CD14-positive monocyte (primary cell): Measurements from ENCODE around the gene HNRNPLL. TPM values are rescaled to one million over a fixed set of nuclear protein-coding genes. Genes with fewer than 3 reads are reported as not detected.

Experiments used
- DNase-seq, 3 donors: peaks; one replicate each; pipeline ENCODE4 v3.0.0-alpha.2; 2011 to 2022
- H2AFZ ChIP-seq: 2 replicates; pipeline ENCODE4 v1.6.0; 2012; ENCODE audit warnings: mild to moderate bottlenecking, low read depth, low read length, inconsistent platforms; ENCODE audit not compliant: insufficient read depth, poor library complexity, severe bottlenecking
- H3K27ac ChIP-seq, 2 donors: 1 replicate in 1 of 2; 2 replicates in 1 of 2; pipeline ENCODE4 v1.5.1; 2012 to 2013; ENCODE audit warnings: low read length in 2 of 2, control low read depth in 1 of 2, inconsistent platforms in 1 of 2, low read depth in 1 of 2, mild to moderate bottlenecking in 1 of 2
- H3K27me3 ChIP-seq, 2 donors: one replicate each; pipeline versions ENCODE4 v1.6.0 to v1.6.1; 2011 to 2013; ENCODE audit warnings: low read length in 2 of 2; ENCODE audit not compliant: control insufficient read depth in 2 of 2, insufficient read depth in 2 of 2
- H3K36me3 ChIP-seq, 2 donors: replicated peaks in 1 of 2; 1 replicate in 1 of 2; 2 replicates in 1 of 2; pipeline versions ENCODE4 v1.5.1 to v1.6.1; 2012 to 2013; ENCODE audit warnings: low read length in 2 of 2, control low read depth in 1 of 2, inconsistent platforms in 1 of 2, mild to moderate bottlenecking in 1 of 2; ENCODE audit not compliant: insufficient read depth in 2 of 2, control insufficient read depth in 1 of 2
- H3K4me1 ChIP-seq, 2 donors: 1 replicate in 1 of 2; 2 replicates in 1 of 2; pipeline versions ENCODE4 v1.5.1 to v1.6.1; 2012 to 2013; ENCODE audit warnings: low read length in 2 of 2, control low read depth in 1 of 2, inconsistent platforms in 1 of 2, mild to moderate bottlenecking in 1 of 2, moderate library complexity in 1 of 2; ENCODE audit not compliant: insufficient read depth in 2 of 2, control insufficient read depth in 1 of 2
- H3K4me2 ChIP-seq: replicated peaks from 2 replicates; pipeline ENCODE3; 2012; ENCODE audit warnings: low read length, moderate library complexity, mild to moderate bottlenecking; ENCODE audit not compliant: poor library complexity, severe bottlenecking; ENCODE audit errors: extremely low read depth
- H3K4me3 ChIP-seq, 3 experiments: fragments of 200-600 bp in 1 of 3; sonication (generic) in 1 of 3; replicated peaks in 1 of 3; 1 replicate in 2 of 3; 2 replicates in 1 of 3; pipeline ENCODE4 v1.5.1; 2011 to 2013; ENCODE audit warnings: low read length in 3 of 3, mild to moderate bottlenecking in 3 of 3, control low read depth in 2 of 3, low read depth in 2 of 3, inconsistent platforms in 1 of 3, moderate library complexity in 1 of 3
- H3K79me2 ChIP-seq: 2 replicates; pipeline ENCODE4 v1.6.0; 2012; ENCODE audit warnings: mild to moderate bottlenecking, control low read depth, inconsistent platforms, low read length, moderate library complexity; ENCODE audit not compliant: insufficient read depth
- H3K9ac ChIP-seq: 2 replicates; pipeline ENCODE4 v1.6.0; 2017; ENCODE audit warnings: low read length, mild to moderate bottlenecking; ENCODE audit not compliant: insufficient read depth, poor library complexity, severe bottlenecking
- H3K9me3 ChIP-seq, 2 donors: replicated peaks in 1 of 2; 1 replicate in 1 of 2; 2 replicates in 1 of 2; pipeline versions ENCODE4 v1.5.1 to v1.6.1; 2012 to 2013; ENCODE audit warnings: low read length in 2 of 2, control low read depth in 1 of 2; ENCODE audit not compliant: control insufficient read depth in 1 of 2, insufficient read depth in 1 of 2
- H4K20me1 ChIP-seq: 2 replicates; pipeline ENCODE4 v1.6.0; 2012; ENCODE audit warnings: mild to moderate bottlenecking, low read length, control low read depth, moderate library complexity; ENCODE audit not compliant: insufficient read depth
- H3K27ac Mint-ChIP-seq, 7 donors: one replicate each; pipeline ENCODE4 v1.8.0; 2020; ENCODE audit warnings: mild to moderate bottlenecking in 7 of 7, mixed read lengths in 7 of 7, moderate library complexity in 6 of 7, inconsistent platforms in 2 of 7
- H3K27me3 Mint-ChIP-seq, 3 donors: one replicate each; pipeline ENCODE4 v1.8.0; 2021 to 2022; ENCODE audit warnings: low read depth in 3 of 3, mild to moderate bottlenecking in 3 of 3, mixed read lengths in 3 of 3, moderate library complexity in 3 of 3, inconsistent platforms in 1 of 3
- H3K36me3 Mint-ChIP-seq, 2 donors: one replicate each; pipeline ENCODE4 v1.8.0; 2020; ENCODE audit warnings: mixed read lengths in 2 of 2, inconsistent platforms in 1 of 2, mild to moderate bottlenecking in 1 of 2
- H3K4me1 Mint-ChIP-seq: one replicate; pipeline ENCODE4 v1.8.0; 2020; ENCODE audit warnings: mild to moderate bottlenecking, mixed read lengths
- H3K4me3 Mint-ChIP-seq, 2 donors: one replicate each; pipeline ENCODE4 v1.8.0; 2020; ENCODE audit warnings: mild to moderate bottlenecking in 2 of 2, mixed read lengths in 2 of 2, moderate library complexity in 1 of 2
- H3K9me3 Mint-ChIP-seq, 7 donors: one replicate each; pipeline ENCODE4 v1.8.0; 2020 to 2022; ENCODE audit warnings: mixed read lengths in 7 of 7, mild to moderate bottlenecking in 6 of 7, moderate library complexity in 6 of 7, inconsistent platforms in 2 of 7
- CTCF ChIP-seq: fragments of 200-600 bp; IDR thresholded peaks from one replicate; pipeline ENCODE4 v1.8.0; 2022; ENCODE audit warnings: antibody characterized with exemption, mild to moderate bottlenecking
- WGBS: methylation state at CpG from one replicate; pipeline ENCODE4 v1.1.5; 2013; ENCODE audit warnings: missing lambda C conversion rate; ENCODE audit not compliant: insufficient coverage; 5-methylcytosine and 5-hydroxymethylcytosine counted together
- intact Hi-C, 2 donors: fragments of 100-400 bp; cut with micrococcal nuclease; formaldehyde crosslinking; loops; one replicate each; pipeline versions ENCODE4 v1.15.0 to v1.15.1; 2023
- polyA plus RNA-seq, 3 donors: library from polyadenylated mRNA; depleted of rRNA in 1 of 3; unstranded in 2 of 3; stranded (reverse) in 1 of 3; fragments of 300-500 nt in 2 of 3; fragments of >200 nt in 1 of 3; fragmentation: Illumina TruSeq in 2 of 3; gene quantifications; 1 replicate in 2 of 3; 2 replicates in 1 of 3; pipeline ENCODE4 v1.2.3, GENCODE V29; 2012 to 2021

The HNRNPLL gene
- polyA plus RNA-seq, 3 donors, result 12.4 to 16.8 (median 13.8) TPM

- peaks cover 18% of the 10 kb centered on the region for H3K4me1 Mint-ChIP-seq
- intact Hi-C loops, result no loop called here
- Histone ChIP-seq H2AFZ (no peak overlapping the region), H3K4me1 (peaks cover 16 to 20% of the 10 kb centered on the region in 2 donors), H3K27me3 (peaks cover 3 to 10% of the 10 kb centered on the region in 2 donors), H3K79me2 (no peaks in the 10 kb centered on the region), H3K9ac (no peak overlapping the region), H3K27ac (no peak overlapping the region), H4K20me1 (no peaks in the 10 kb centered on the region), H3K36me3 (no peaks in the 10 kb centered on the region), H3K4me3 (no peak overlapping the region), H3K4me2 (no peak overlapping the region), H3K9me3 (no peaks in the 10 kb centered on the region)
- peaks cover 5 to 24% (median 21%) of the 10 kb centered on the region in 3 donors for H3K27me3 Mint-ChIP-seq
- DNase-seq, result no peak
- no peak overlapping the region for H3K4me3 Mint-ChIP-seq
- peak overlapping the region in 1 of 7 donors; percentile 9 for H3K27ac Mint-ChIP-seq
- peaks cover 0 to 4% (median 3%) of the 10 kb centered on the region in 7 donors for H3K9me3 Mint-ChIP-seq
- 100% methylated on average over 2 of the region's 7 CpGs for WGBS
- TF ChIP-seq CTCF, result no peak
- peaks cover 0 to 4% of the 10 kb centered on the region in 2 donors for H3K36me3 Mint-ChIP-seq
Measured at GRCh38 chr2:38626326-38627035, 23.8 kb upstream of the HNRNPLL start.

GRCh38 chr2:38622210-38622609, 19.5 kb upstream of the HNRNPLL start:
- H3K27ac ChIP-seq, result no peak overlapping the region
- WGBS, result no CpG with 5 or more reads among the region's 3 CpGs
- H3K4me2 ChIP-seq, result peak overlapping the region; percentile 66
- H3K9ac ChIP-seq, result no peak overlapping the region
- no peaks in the 10 kb centered on the region for H3K79me2 ChIP-seq
- H3K4me1 ChIP-seq, result peaks cover 47 to 53% of the 10 kb centered on the region in 2 donors
- no peaks in the 10 kb centered on the region for H3K36me3 ChIP-seq
- no peak overlapping the region for H2AFZ ChIP-seq
- no peak for TF ChIP-seq CTCF
- DNase-seq, result peak; percentile 77 to 88 (median 87)
- peaks cover 6% of the 10 kb centered on the region for H4K20me1 ChIP-seq
- no peaks in the 10 kb centered on the region for H3K9me3 ChIP-seq
- peak overlapping the region in 4 of 7 donors; percentile 14 to 77 (median 44) for H3K27ac Mint-ChIP-seq
- H3K4me3 ChIP-seq, result peak overlapping the region in 1 of 3 experiments; percentile 48
- intact Hi-C loops, result no loop called here
- peaks cover 0 to 2% of the 10 kb centered on the region in 2 donors for H3K36me3 Mint-ChIP-seq
- H3K27me3 ChIP-seq, result peaks cover 3 to 10% of the 10 kb centered on the region in 2 donors
- H3K4me1 Mint-ChIP-seq, result peaks cover 52% of the 10 kb centered on the region
- no peaks in the 10 kb centered on the region for H3K9me3 Mint-ChIP-seq
- H3K4me3 Mint-ChIP-seq, result peak overlapping the region in 1 of 2 donors; percentile 66
- peaks cover 3 to 20% (median 17%) of the 10 kb centered on the region in 3 donors for H3K27me3 Mint-ChIP-seq
